ENCODE measurements around the gene HOXB4.

GRCh38 chr17:48591255-48592056 lies 13.3 kb upstream of the HOXB4 start:
- TF ChIP-seq POLR2AphosphoS5 (IDR thresholded peaks at IDR 0.05) (no peak), CTCF (IDR thresholded peaks at IDR 0.05) (no peak), POLR2A (IDR thresholded peaks at IDR 0.05) (no peak), EP300 (IDR thresholded peaks at IDR 0.05) (no peak)
